T-helper 1 cell treated with Interleukin-12 subunit alpha and Interleukin-12 subunit beta and Interleukin-4 antibody, amounts not matched to agents 30 ng/mL and 1 ng/mL, for 36 hours (primary cell): ENCODE results near the gene CCDC70. TPM values are rescaled to one million over a fixed set of nuclear protein-coding genes. Genes with fewer than 3 reads are reported as not detected.

Experiments used
- intact Hi-C: fragments of 100-400 bp; cut with micrococcal nuclease; formaldehyde crosslinking; loops from one replicate; pipeline ENCODE4 v1.15.1; 2024
- total RNA-seq: library from RNA; stranded (reverse); gene quantifications from 2 replicates; pipeline ENCODE4 v1.2.3, GENCODE V29; 2022

The CCDC70 gene
- total RNA-seq, 1 donor from 2014 or later = not detected

DNA sequence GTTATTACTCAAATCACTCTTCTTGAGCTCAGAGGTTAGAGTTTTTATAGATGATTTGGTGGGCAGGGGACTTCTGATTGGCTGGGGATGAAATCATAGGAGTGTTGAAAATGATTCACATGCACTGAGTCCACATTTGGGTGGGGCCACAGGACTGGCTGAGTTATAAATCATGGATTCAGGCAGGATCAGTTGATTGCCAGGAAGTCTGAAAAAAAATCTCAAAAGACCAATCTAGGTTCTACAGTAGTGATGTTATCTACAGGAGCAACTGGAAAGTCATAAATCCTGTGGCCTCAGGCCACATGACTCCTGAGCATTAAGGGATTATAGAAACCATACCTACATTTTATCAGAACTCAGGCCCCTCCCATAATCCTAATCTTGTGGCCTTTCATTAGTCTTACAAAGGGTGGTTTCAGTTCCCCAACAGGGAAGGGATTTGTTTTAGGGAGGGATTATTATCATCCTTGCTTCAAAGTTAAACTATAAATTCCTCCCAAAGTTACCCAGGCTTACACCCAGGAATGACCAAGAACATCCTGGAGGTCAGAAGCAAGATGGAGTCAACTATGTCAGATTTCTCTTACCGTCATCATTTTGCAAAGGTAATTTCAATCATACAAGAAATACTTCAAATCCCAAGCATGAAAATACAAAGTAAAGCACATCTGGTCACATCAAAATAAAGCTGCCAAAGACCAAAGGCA, 5.6 kb upstream of the CCDC70 start:
- intact Hi-C loops = no loop called here

DNA sequence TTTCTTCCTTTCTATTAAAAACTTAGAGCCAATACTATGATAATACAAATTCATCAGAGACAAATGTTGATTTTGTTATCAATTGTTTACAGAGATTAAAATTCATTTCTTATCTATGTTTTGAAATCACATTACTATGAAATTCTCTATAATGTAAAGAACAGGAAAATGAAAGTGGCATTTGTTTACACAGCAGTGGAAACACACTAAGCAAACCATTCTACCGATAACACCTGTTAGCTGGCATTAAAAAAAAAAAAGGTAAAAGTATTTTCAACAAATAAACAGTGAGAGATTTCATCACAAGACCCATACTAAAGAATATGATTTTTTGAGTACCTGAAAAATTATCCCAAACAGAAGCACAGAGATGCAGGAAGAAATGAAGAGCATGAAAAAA, 4.8 kb upstream of the CCDC70 start:
- intact Hi-C loops = no loop called here

DNA sequence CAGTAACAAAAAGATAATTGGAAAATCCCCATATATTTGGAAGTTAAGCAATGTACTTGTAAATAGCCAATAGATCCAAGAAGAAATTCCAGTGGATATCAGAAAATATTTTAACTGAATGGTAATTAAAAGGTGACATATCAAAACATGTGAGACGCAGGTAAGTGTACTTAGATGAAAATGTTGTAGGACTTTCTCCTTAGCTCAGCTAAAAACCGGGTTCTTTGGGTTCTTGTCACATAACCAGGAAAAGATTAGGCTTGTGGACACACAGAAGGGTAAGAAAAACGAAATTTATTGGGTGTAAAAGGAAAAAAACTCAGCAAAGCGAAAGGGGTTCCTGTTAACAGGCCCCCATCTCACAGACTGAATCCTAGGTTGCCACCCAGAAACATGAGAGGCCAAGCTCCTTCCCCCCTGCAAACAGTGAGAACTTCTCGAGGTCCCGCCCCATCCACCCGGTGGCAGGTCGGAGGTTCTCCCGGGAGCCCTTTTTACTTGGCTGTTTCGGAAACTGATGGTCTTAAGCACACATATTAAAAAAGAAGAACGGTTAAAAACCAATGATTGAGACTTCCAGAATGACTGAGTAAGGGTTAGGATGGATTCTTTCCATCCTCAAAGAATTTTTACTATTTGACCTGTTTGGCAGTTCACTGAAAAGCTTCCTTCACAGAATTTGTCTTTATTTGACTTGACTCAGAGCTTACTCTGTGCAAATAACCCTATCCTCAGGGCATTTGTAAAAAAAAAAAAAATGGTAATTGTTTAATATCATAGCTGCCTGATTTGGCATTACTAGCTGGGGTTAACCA, 3.1 kb upstream of the CCDC70 start:
- intact Hi-C loops = no loop called here

DNA sequence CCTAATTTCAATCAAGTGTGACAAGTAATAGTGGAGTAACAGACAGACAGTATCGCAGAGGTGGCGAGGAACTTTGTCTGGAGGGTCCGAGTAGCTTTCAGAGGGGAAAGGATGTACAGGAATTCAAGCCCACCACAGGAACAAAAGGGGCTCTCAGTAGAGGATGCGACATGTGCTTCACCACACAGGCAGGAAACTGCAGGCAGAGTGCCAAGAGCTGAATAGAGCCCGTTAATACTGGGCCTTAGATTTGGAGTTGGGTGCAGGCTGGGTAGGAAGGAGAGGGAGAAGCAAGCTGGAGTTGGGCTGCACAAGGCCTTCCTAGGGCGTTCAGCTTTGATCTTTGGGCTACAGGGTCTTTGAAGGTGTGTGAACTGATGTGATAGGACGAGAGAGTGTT, 1.2 kb downstream of the CCDC70 start:
- intact Hi-C loops = no loop called here

DNA sequence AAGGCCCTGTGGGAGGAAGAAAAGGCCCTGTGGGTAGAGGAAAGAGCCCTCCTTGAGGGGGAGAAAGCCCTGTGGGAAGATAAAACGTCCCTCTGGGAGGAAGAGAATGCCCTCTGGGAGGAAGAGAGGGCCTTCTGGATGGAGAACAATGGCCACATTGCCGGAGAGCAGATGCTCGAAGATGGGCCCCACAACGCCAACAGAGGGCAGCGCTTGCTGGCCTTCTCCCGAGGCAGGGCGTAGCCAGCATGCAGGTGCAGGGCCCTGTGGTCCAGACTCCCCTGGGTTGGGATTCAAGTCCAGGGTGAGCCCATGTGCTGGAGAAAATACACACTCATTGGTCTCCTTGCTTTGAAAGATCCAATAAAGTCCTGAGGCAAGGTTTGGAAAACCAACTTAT, 4.1 kb downstream of the CCDC70 start:
- intact Hi-C loops = no loop called here

DNA sequence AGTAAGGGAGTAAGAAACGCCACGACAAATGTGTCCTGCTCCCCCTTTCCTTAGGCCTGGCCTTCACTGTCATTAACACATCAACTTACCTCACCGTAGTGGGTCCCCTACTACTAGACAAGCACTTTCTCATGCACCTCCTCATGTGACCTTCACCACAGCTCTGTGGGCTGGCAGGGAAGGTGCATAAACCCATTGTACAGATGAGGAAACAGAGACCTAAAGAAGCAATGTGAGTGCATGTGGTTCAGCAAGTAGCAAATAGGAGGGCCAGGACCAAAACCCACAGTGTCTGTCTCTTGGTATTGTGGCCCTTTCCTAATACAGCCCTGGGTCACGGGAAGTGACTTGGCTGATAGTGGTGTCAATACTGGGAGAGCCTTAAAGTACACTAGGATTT, 5.3 kb downstream of the CCDC70 start:
- intact Hi-C loops = no loop called here

DNA sequence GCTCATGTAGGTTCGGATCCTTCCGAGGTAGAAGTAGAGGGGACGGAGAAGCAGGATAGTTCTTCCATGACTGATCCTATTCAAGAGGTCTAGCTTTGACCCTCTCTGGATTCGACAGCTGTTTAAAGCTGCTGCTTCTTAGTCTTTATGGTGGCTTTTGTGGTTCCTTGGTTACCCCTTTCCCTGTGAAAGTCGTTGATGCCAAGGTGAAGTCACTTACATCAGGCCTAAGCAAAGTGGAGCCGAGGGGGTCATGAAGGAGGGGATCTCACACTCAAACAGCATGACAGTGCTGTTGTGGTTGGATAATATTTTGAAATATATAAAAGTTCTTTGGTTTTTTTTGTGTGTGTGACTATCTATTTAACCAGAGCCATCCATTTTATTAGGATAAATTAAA, 8.1 kb downstream of the CCDC70 start:
- intact Hi-C loops = no loop called here

DNA sequence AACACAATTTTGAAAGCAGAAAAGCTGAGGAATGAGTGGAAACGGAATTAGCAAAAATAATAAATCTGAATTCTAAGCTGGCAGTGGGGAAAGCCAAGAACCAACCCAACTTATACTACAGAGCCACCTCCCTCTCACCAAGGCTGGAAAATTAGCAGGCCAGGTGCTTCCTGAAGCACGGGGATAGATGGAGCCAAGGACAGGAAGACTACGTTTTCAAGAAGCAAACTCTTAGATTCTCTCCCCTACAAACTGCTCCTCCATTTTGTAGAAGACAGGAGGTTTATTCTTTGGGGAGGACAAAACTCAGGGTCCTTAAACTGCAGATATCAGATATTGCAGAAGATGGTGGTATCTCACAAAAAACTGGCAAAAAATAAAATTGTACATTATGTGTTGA, 8.8 kb downstream of the CCDC70 start:
- intact Hi-C loops = no loop called here

DNA sequence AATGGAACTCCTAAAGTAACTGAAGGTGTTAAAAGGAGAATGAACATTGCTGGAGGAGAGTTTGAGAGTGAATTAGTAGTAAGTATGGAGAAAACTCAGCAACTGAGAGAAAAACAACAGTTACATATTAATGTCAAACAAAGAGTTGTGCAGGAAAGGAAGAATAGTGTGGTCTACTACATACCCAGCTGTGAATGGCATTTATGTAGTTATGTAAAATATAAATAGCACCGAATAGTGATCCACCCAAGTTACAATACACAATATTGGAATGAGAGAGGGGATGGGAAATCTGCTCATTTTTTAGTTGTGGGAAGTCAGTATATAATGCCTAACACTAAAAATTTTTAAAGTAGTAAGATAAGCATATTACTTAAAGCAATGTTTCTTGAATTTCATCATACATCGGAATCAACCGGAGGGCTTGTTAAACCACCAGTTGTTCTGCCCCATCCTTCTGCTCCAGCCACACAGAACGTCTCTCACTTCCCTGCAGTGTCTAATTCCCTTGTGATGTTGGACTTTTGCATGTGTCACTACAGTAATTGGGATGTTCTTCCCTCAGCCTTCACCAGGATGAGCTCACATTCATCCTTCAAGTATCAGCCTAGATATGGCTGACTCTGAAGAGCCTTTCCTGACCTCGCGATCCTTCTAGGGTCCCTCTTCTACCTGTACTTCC, 11.5 kb downstream of the CCDC70 start:
- intact Hi-C loops = no loop called here

DNA sequence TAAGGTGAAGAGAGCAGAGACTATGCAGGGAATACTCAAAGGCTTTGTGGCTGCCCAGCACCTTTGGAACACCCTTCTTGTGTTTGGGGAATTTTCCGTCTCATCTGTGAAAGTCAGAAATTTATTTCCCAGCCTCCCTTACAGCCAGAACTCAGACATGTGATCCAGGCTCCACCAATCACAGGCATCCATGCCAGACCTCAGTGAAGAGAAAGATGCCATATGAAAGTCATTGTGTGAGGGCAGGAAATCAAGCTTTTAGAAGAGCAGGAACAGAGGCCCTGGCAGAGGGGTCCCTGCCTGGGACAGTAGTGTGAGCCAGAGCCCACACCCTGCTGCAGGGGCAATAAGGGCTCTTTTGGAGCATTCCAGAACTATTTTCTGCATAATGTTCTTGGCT, 12.1 kb downstream of the CCDC70 start:
- intact Hi-C loops = no loop called here

DNA sequence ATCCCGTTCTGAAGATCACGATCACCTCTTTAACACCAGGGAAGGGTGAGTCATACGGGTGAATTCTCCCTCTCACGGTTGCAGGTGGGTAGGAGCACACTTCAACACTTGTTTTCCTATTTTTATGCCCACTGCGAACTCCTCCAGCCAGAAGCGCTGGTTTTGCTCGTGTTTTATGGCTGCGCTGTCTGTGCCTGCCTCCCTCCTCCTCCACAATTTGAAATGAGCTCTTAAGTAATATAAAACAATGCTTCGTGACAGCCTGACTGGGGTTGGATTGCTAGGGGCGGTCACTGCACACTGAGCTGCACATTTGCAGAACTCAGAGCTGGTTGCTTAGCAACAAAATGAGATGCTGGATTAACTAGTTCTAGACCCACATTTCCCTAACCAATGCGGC, 12.9 kb downstream of the CCDC70 start:
- intact Hi-C loops = no loop called here

DNA sequence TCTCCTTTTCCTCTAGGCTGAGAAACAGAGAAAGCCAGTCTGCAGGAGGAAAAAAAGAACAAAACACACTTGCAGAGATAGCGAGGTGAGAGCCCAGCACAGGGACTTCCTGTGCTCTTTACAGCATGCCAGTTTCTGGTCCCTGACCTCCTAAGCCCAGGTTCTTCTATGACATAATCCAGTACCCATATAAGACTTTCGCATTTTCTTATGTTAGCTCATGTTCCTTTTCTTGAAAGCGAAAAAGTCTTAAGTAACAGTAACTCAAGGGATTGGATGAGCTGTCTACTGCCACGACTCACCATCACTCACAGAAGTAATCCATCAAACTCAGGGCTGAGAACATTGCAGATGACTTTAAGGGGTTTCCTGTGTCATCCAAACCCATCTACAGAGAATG, 17.4 kb downstream of the CCDC70 start:
- intact Hi-C loops = no loop called here

DNA sequence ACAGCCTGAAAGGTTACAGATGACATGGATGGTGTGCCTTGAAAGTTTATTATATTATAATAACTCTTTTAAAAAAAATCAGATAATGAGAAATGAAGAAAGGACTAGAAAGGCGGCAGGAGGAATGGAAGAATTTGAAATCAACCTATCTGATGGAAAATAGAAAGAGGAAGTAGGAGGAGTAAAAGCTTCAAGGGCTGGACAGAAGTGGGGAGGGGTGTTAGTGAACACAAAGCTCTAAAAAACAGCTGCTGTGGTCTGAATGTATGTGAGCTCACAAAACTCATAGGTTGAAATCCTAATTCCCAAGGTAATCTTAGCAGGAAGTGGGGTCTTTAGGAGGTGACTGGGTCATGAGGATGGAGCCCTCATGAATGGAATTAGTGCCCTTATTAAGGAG, 19.5 kb downstream of the CCDC70 start:
- intact Hi-C loops = no loop called here

DNA sequence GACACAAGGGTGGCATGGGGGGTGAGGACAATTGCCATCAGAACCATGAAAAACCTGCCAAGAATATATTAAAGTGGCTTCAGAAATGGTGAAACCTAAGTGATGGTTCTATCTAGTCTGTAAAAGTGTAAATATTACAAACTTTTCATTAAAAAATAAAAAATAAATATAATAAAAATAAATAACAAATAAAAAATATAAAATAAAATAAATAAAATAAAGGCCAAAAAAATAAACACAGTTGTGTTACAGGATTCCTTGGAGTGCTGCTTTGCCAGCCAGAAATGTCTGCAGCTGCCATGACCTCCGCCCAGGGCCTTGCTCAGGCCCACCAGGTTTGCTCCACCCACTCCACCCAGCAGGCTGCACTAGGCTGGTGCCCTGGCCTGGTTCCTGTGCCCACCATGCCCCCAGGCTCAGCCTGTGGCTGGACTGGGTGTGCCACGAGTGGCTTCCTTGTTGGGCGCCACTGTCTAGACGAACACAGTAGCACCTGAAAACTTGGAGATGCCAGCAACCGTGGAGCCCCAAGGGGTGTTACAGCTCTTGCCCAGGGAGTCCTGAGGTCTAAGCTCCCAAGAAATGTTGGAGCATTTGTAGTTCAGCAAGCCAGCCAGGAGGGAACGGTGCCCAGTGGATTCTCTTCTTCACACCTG, 20.9 kb downstream of the CCDC70 start:
- intact Hi-C loops = no loop called here

DNA sequence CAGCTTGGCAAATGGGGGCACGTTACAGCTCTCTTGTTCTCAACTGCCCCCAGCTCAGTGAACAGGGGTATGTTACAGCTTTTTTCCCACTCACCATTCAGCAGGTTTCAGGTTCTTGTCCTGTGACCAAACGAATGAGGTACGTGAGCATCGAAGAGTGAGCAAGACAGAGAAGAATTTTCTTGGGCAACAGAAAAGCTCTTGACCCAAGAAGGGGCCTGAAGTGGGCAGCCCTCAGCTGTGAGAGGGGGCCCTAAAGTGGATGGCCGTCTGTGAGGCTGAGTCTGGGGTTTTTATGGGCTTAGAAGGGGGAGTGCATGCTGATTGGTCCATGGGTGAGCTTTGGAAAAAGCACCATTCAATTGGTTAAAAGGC, 21.4 kb downstream of the CCDC70 start:
- intact Hi-C loops = no loop called here

DNA sequence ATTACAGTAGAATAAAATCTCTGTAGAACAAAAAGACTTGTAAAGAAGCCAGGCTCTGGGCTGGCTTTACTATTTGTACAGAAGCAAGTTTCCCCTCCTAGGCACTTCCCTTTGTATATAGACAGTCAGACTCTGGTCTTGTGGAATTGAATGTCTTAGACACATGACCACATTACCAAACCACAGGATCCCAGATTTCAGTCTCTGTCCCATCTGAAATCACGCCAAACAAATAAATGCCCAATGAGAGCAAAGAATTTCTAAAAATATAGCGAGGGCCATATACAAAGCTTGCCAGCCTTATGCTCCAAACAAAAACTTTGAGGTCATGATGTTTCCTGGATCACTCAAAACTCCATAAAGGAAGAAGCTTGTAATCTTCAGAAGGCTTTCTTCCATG, 23.9 kb downstream of the CCDC70 start:
- intact Hi-C loops = no loop called here

DNA sequence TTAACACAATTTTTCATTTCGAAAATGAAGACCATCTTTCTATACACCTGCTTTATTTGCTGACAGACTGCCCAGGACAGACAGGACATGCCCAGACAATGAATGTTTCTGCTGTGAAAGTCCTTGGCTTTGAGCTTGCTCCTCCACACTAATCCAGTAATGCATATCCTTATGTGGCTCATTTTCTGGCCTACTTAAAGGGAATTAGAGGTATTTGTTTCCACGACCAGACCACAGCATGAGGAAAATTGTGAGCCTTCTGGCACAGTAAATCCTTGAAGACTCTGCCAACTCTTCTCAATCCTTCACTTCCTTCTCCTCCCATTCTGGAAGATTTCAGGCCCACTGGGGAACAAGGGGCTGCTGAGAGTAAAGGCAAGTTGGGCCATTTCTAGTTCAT, 25.7 kb downstream of the CCDC70 start:
- intact Hi-C loops = no loop called here

DNA sequence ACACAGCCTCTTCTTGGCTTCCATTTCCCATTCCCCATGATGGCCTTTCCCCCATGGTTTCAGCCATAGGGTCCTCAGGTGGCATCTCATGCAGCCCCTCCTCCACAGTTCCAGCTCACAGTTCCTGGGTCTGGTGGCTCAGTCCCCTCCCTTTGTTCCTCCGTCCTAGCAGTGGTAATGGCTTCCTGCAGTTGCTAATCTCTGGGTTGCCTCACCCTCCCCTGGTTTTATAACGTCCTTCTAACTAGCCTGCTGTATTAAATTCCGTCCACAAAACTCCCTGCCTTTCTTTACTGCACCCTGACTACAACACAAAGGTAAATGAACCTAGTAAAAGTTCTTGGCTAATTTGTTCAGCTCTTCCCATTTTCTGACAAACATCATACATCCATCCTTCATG, 30.9 kb downstream of the CCDC70 start:
- intact Hi-C loops = no loop called here

DNA sequence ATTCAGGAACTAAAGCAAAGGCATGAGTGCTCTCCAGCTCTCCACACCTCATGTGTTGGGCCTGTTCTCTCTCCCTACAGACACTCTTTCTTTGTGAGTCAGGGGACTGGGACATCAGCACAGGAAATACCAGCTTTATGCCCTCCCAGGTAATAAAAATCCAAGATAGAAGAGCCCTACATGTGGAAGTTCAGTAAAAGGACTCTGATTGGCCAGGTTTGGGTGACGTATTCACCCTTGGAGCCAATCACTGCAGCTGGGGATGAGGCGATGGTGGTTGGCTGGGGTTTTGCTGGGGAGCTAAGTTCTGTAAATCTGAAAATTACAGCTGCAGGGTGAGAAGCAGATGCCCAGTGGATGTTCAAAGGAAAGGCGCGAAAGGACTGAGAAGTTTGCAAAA, 32.5 kb downstream of the CCDC70 start:
- intact Hi-C loops = no loop called here

DNA sequence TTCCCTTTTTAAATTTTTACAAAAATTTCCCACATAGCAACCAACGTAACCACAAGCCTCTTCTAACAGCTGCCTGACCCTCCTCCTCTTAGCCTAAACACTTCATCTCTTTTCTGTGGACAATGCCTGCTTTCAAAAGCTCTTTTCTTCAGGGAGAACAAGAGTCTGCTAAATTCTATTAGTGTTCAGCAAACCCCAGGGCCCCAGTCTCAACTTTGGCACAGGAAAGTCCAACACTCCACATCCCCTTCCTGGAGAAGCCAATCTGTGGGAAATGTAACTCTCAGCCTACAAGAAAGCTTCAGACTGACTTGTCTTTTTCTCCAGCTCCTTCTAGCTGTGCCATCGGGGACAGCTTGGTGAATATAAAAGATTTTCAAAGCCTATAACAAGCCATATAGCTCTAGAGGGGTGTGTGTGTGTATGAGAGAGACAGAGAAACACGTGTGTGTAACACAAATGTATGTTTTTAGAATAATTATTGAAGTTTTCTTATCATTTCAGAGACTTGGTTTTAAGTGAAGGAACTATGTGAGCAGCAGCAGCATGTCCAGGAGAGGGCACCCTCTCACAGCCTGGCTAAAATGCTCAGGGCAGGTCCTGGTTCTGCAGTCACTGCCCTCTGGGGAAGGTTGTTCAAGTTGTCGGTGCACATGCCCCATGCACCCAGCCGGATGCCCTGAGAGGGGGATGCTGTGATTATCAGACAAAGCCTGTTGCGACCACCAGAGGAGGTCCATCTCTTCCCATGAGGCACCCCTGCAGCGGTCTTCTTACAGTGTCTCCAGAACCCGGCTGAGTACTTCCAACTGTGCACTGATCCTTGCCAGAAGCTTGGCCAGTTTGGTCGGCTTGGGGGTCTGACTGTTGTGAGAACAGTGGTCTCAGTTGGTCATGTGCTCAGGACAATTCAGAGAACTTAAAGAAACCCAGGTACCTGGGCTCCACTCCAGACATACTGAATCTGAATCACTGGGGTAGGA, 34.4 kb downstream of the CCDC70 start:
- intact Hi-C loops = loop anchor here (1.0 to 5.0 kb wide), 5 partner anchors 63 to 556 kb away; partner anchors contain the start of genes ALG11 and VPS36

DNA sequence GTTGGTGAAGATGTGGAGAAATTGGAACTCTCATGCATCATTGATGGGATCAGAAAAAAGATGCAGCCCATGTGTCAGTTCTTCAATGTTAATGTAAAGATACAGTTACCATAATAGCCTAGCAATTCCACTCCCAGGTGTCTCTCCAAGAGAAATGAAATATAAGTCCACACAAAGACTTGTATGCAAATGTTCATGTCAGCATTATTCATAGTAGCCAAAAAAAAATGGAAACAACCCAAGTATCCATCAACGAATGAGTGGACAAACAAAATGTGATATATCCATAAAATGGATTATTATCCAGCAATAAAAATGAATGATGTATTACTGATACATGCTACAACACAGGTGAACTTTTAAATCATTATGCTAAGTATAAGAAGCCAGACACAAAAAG, 38.7 kb downstream of the CCDC70 start:
- intact Hi-C loops = no loop called here
